ENCODE data around the gene OSMR. TPM values are rescaled to one million over a fixed set of nuclear protein-coding genes. Genes with fewer than 3 reads are reported as not detected.

OSMR gene
- total RNA-seq = 13.9 TPM

DNA sequence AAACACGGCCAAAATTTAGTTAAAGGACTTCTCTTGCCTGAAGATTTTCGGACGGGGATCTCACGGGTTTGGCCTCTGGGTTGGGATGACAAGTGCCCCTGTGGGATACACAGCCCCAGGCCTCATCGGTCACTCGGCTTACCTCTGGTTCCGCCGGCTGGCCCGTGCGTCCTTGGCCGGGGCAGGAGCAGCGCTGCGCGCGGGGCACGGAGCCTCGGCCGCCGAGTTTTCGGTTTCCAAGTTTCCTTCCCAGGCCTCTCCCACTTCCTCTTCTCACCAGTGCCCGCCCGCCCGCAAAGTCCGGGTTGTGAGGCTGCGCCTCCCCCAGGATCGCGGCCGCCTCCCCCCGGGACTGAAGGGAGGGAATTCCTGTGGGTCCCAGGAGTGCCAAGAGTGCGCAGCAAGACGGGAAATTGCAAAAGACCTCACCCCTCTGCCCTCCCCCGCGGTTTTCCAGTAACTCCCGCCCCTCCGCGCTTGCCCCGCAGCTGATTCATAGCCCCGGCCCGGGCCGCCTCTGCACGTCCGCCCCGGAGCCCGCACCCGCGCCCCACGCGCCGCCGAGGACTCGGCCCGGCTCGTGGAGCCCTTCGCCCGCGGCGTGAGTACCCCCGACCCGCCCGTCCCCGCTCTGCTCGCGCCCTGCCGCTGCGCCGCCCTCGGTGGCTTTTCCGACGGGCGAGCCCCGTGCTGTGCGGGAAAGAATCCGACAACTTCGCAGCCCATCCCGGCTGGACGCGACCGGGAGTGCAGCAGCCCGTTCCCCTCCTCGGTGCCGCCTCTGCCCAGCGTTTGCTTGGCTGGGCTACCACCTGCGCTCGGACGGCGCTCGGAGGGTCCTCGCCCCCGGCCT lies at the start of gene OSMR:
Gene OSMR, plus strand, starts transcription at position 487 of the 853 bp plus-strand sequence. CDS start 23,033 bp downstream, outside the sequence.

Other genes starting within 250 kb of the OSMR start
- 132 TPM for gene RICTOR, start 228.4 kb downstream of the OSMR start, total RNA-seq

Measured in camera-type eye (tissue), 1 donor.